TTC549 (cell line): ENCODE results near the gene DMAC2L.
"Not testable (repeated sequence)": the region's sequence is repeated elsewhere in the genome, so short reads cannot be mapped to it uniquely, and the experiment has no call there.

Source experiments
- FAIRE-seq: peaks from 2 replicates; lab custom pipeline; 2012; peaks lifted over from hg19 to GRCh38; lab: Jason Lieb, UNC

The DMAC2L gene, protein sequence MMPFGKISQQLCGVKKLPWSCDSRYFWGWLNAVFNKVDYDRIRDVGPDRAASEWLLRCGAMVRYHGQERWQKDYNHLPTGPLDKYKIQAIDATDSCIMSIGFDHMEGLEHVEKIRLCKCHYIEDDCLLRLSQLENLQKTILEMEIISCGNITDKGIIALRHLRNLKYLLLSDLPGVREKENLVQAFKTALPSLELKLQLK

GRCh38 chr14:50311972-50312733, at the start of gene DMAC2L, which contains the start of gene L2HGDH:
TSS of gene DMAC2L (plus strand) at chr14:50312324. CDS start at chr14:50321488, 9,164 bp downstream.
TSS of gene L2HGDH (minus strand) at chr14:50312229. CDS start at chr14:50312150, 79 bp downstream.
- FAIRE-seq, result no peak

- FAIRE-seq, result no peak
These were observed 49.3 kb upstream of the DMAC2L start for GRCh38 chr14:50262865-50263264.

GRCh38 chr14:50263321-50263720, 48.8 kb upstream of the DMAC2L start:
- no peak for FAIRE-seq

DNA sequence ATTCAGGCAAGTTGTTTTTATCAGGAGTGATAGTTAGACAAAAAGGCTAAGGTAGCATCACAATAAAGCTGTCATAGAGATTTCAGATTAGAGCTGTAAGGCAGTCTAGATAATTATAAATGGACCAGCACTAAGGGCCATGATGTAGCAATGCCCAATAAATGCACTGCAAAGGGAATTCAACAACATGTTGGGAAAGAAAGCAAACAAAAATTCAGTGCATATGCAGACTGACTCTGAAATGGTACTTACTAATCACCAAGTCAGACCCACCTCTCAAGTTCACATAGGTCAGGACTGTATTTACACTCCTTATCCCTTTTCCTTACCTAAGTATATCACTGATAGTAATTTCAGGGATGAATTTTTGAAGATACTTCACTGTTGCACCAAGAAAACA, 47.1 kb upstream of the DMAC2L start:
- FAIRE-seq, result no peak

DNA sequence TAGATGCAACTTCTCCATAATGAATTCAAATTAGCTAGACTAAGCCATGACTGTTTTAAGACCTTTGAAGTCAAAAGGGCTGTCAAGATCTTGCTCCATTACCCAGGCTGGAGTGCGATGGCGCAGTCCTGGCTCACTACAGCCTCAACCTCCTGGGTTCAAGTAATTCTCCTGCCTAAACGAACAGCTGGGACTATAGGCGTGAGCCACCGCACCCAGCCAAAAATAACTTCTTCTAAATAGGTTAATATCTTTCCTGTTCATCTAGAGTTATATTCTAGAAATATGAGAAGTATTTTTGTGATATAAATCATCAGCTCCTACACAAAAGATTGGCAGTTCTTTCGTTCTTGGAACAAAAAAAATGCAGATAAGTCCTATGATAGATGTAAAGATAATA, 41.2 kb upstream of the DMAC2L start:
- FAIRE-seq, result no peak

GRCh38 chr14:50272498-50272897, 39.6 kb upstream of the DMAC2L start:
- no peak for FAIRE-seq

DNA sequence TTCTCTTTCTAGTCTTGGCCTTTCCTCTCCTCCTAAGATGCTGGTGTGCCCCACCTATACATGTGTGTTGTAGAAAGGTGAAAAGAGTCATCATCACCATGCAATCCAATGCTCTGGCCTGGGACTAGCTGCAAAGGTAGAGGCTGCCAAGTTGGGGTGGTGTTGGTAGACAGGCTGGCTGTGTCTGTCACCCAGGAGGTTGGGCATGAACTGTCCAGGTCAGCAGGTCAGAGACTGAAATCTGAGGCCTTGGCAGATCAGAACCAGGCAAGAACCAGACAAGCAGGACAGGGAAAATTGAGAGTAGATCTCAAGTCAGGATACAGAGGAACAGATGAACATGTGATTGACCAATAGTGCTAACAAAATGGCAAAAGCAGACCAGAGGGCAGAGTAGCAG, 26.3 kb upstream of the DMAC2L start:
- FAIRE-seq, result no peak

DNA sequence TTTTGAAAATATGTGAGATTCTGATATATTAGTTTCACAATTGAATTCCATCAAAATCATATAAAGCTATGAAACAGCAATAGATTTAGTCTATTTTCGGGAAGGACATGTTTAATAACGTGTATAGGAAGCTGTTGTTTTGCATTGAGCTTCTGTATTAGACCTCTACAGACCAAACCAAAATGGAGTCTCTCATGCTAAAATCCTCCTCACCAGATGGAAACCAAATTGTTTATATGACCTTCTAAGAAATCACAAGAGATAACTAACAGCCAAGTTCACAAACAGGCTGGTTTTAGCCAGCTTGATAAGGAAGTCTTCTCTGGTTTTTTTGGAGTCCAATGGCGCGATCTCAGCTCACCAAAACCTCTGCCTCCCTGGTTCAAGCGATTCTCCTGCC, 24.0 kb upstream of the DMAC2L start:
- no peak for FAIRE-seq

GRCh38 chr14:50290306-50290705, 21.8 kb upstream of the DMAC2L start:
- no peak for FAIRE-seq

DNA sequence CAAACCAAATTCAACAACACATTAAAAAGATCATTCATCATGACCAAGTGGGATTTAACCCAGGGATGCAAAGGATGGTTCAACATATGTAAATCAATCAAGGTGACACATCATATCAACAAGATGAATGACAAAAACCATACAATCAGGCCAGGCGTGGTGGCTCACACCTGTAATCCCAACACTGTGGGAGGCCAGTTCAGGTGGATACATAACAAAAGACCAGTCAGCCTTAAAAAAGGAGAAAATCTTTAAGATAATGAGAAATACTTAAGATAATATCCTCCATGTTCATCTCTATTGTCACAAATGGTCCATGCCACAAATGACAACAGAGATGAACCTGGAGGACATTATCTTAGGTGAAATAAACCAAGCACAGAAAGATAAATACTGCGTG, 12.5 kb upstream of the DMAC2L start:
- no peak for FAIRE-seq

- no peak for FAIRE-seq
These were observed 10.2 kb upstream of the DMAC2L start for GRCh38 chr14:50301914-50302313.

- no peak for FAIRE-seq
These were observed 8.2 kb upstream of the DMAC2L start for GRCh38 chr14:50303744-50304471.

DNA sequence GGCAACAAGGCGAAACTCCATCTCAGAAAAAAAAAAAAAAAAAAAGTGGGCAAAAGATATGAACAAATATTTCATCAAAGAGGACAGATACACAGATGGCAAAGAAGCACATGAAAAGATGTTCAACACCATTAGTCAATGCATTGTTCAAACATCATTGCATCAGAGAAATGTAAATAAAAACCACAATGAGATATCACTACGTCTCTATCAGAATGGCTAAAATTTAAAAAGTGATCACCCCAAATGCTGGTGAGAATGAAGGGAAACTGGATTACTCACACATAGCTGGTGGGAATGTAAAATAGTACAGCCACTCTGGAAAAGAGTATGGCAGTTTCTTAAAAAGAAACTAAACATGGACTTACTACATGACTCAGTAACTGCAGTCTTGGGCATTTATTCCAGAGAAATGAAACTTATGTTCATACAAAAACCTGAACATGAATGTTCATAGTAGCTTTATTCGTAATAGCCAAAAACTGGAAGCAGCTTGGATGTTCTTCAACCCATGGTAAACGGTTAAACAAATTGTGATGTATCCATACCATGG, 3.7 kb upstream of the DMAC2L start:
- FAIRE-seq, result no peak

DNA sequence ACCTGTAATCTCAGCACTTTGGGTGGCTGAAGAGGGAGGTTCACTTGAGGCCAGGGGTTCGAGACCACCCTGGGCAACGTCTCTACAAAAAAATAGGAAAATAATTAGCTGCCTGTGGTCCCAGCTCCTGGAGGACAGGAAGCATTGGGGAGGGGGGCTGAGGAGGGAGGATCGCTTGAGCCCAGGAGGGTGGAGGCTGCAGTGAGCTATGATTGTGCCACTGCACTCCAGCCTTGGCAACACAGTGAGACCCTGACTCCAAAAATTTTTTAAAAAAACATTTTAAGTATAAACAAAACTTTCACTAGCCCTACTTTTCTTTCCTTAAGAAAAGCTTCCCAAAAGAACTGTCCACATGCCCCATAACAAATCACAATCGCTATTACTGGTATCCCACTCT, 1.7 kb upstream of the DMAC2L start:
- no peak for FAIRE-seq

DNA sequence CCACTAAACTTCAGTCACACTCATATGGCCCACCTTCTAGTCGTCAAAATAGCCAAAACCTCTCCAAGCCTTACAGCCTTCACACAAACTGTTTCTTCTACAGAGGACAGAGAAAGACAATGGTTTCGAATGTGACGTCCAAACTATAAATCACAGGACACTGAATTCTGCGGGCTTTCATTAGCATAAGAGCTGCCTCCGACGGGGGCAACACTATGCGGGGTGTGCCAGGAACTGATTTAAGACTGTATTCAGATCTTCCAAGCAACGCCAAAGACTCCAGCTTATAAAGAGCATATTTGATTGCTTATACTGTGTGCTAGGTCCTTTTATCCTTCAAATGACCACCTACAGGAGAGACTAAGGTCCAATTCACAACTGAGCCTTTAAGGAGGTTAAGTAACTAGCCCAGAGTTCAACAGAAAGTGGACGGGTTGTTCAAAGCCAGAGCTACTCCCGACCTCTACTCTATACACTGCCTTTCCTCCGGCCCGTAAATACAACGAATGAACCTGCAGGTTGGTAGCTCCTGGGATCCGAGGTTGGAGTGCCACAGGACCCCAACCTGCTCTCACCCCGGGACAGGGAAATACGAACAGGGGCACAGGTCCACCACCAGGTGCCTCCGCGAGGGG, 670 bp upstream of the DMAC2L start:
- FAIRE-seq, result no peak

- FAIRE-seq, result no peak
These were observed 570 bp downstream of the DMAC2L start for GRCh38 chr14:50312734-50313054.

GRCh38 chr14:50314098-50314497, 2.0 kb downstream of the DMAC2L start:
- not testable (repeated sequence) for FAIRE-seq

DNA sequence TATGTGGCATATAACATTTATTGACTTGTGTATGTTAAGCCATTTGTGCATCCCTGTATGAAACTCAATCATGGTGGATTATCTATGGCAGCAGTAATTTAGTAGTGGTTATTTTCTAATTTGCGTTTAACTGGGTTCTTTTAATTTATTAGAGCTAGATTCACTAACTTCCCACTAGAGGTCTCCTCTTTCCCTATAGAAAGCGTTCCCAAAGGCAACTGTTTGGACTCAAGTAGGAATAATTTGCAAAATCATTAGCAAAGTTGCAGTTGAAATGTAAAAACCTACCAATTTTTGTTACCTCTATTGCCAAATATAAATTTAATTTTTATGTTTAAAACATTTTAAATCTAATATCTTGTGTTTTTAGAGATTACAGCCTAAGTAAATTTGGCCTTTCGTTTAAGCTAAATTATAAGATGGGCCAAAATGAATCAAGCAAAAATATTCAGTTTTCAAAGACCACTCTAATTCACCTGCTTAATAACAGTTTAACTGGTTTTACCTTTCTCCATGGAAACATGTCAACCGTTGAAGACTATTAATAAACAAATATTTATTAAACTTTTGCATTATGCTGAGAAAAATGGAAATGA, 6.0 kb downstream of the DMAC2L start:
- FAIRE-seq, result peak; percentile 81

- FAIRE-seq, result no peak
These were observed 7.2 kb downstream of the DMAC2L start for GRCh38 chr14:50319293-50319692.

DNA sequence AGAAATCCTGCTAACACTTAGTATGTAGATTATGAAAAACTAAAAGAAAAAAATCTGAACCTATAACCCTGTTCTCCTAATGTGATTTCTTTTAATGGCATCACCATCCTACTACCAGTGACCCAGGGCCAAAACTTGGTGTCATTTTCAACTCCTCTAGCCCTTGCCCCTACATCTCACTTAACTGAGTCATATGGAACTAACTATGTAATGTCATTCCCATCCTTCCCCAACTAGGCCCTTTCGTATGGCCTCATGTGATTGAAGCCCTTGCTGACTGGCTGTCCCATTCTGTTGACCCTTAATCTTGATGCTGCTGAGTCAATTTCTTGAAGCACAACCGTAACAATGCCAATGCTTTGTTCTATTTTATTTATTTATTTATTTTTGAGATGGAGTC, 7.6 kb downstream of the DMAC2L start:
- no peak for FAIRE-seq

- no peak for FAIRE-seq
These were observed 8.2 kb downstream of the DMAC2L start for GRCh38 chr14:50320283-50320682.

- FAIRE-seq, result peak; percentile 75
These were observed 9.0 kb downstream of the DMAC2L start for GRCh38 chr14:50321009-50321660.
